Retinal pigment epithelial cell (primary cell): ENCODE results near the gene TMOD1.

ENCODE experiments used
- DNase-seq: peaks from one replicate; pipeline ENCODE4 v3.0.0-alpha.2; 2010; ENCODE audit warnings: low read depth
- H3K4me3 ChIP-seq: 2 replicates; pipeline ENCODE4 v1.5.1; 2011; ENCODE audit warnings: mild to moderate bottlenecking, low read length, control low read depth, moderate library complexity
- TF ChIP-seq, protein P1 (sequence below): conservative IDR thresholded peaks from 2 replicates; pipeline ENCODE4 v1.5.1; 2011; ENCODE audit warnings: low read depth, low read length, control low read depth, inconsistent platforms

TMOD1 gene

DNA sequence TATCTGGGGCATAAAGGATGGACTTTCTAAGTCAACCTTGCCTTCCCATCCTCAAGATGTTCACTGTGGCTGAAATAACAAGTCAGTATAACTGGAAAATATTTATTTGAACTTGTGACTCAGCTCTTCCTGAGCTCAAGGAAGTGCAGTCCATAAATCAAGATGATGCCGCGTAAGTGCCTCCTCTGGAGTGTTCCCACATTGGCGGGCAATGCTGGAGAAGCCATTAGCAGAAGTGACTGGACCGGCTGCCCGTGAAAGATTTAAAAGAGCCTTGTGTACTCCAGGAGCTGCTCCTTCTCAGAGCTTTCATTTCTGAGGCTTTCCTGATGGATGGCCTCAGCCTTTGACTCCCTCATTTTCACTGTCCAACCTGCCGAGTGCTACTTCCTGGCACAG lies 17.4 kb downstream of the TMOD1 start:
- H3K4me3 ChIP-seq: no peak overlapping the region
- TF ChIP-seq, protein P1, sequence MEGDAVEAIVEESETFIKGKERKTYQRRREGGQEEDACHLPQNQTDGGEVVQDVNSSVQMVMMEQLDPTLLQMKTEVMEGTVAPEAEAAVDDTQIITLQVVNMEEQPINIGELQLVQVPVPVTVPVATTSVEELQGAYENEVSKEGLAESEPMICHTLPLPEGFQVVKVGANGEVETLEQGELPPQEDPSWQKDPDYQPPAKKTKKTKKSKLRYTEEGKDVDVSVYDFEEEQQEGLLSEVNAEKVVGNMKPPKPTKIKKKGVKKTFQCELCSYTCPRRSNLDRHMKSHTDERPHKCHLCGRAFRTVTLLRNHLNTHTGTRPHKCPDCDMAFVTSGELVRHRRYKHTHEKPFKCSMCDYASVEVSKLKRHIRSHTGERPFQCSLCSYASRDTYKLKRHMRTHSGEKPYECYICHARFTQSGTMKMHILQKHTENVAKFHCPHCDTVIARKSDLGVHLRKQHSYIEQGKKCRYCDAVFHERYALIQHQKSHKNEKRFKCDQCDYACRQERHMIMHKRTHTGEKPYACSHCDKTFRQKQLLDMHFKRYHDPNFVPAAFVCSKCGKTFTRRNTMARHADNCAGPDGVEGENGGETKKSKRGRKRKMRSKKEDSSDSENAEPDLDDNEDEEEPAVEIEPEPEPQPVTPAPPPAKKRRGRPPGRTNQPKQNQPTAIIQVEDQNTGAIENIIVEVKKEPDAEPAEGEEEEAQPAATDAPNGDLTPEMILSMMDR: no peak
- DNase-seq: no peak

DNA sequence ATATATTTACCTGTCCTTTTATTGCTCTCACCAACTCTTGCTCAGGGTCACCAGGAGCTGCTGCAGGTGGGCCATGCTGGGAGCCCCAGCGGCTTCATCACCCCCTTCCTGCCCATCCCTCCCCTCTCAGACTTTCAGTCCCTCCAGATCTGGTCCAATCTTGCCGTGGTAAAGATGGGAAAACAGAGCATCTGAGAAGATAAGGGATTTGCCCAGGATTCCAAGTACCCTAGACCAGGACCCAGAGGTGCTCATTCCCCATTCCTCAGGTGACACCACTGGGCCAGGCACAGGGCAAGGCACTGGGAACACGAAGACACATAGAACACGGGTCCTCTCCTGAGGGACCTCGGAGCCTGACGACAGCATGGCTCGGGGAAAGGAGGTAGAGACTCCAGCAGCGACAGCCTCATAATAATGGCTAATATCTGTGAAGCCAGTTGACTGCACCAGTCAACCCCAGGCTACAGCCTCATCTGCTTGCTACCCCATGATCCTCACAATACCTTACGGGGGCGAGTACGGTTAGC lies 18.0 kb downstream of the TMOD1 start:
- TF ChIP-seq, protein P1: no peak
- no peak overlapping the region for H3K4me3 ChIP-seq
- DNase-seq: no peak

DNA sequence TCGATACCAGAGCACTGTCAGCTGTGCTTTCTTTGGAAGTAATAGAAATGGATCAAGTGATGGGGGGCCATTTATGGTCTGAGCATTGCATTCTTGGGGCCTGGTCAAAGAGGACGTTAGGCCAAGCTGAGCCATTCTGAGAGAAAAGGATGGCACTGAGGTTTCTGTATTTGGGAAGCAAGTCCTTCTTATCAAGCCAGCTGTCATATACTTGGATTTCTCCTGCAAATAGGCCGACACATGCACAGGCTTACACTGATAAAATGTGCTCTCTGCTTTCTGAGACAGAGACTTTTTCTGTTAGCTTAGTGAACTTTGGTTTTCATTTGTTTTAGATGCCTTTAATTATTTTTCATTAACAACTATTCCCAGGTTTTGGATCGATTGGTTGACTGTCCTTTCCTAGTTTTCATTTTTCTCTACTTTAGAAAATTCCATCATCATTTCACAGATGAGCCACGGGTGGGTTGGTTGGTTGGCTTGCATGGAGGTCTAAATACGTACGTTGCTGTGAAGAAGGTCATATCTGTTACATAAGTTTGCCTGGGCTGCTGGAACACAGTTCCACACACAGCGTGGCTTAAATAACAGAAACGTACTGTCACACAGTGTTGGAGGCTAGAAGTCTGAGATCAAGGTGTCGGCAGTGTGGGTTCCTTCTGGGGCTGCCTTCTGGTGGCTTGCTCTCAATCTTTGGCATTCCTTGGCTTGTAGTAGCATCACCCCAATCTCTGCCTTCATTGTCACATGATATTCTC lies 20.3 kb downstream of the TMOD1 start:
- TF ChIP-seq, protein P1: no peak
- H3K4me3 ChIP-seq: no peak overlapping the region
- no peak for DNase-seq

DNA sequence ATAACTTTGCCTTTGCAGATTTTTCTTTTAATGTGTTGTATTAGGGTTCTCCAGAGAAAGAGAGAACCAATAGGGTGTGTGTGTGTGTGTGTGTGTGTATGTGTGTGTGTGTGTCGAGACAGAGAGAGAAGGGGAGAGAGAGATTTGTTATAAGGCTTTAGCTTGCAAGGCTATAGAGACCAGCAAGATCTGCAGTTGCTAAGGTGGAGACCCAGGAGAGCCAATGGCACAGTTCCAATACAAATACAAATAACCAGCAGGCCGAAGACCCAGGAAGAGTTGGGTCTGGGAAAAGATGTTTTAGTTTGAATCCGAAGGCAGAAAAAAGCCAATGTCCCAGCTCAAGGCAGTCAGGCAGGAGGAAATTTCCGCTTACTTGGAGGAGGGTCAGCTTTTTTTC lies 23.0 kb downstream of the TMOD1 start:
- TF ChIP-seq, protein P1: no peak
- no peak for DNase-seq
- H3K4me3 ChIP-seq: no peak overlapping the region

DNA sequence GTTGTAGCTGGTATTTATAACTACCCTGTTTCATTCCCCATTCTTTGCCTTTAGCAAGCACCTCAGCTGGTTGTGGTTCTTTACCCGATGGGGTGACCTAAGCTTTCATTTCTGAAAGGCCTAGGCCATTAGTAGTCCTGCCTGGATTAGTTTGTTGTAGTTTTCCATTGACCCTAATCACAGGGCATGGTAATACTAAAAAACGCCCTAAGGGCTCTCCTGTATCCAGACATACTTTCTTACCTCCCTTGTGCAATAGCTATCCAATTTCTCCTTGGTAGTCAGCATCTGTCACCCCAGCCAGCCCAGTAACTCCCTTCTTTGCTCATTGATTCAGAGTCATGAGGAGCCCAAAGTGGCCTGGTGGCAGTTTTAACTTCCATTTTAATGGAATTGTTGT lies 24.0 kb downstream of the TMOD1 start:
- TF ChIP-seq, protein P1: no peak
- DNase-seq: no peak
- no peak overlapping the region for H3K4me3 ChIP-seq

DNA sequence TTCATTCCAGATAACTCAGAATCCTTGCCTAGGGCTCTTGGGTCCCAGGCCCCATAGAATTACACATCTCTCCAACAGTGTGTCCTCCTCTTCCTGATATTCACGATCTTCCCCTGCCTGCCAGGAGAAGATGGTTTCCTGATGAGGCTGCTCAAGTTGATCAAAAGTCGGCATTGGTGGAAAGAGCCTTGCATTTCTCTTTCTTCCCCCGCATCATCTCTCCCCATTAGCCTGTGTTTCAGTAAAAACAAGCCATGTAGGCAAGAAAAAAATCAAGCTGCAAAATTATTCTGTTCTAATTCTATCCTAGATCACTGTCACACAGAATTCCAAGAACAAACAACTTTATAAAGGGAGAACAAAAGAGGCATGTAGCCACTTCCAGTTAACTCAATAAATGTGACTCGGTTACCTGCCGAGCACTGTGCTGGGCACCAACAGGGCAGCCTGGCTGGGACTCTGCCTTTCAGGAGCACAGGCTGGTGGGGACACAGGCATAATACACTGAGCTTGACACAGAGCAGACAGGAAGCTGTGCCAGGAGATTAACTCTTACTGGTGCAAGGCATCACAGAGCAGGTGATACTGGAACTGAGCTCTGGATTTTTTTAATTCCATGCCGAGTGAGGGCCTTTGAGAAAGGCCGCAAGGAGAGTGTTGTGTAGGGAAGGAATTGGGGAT lies 25.6 kb downstream of the TMOD1 start:
- peak; percentile 10 for DNase-seq
- no peak overlapping the region for H3K4me3 ChIP-seq
- TF ChIP-seq, protein P1: no peak
